IPS-18c (cell line): ENCODE measurements around the gene MFGE8.
"Not testable (repeated sequence)": the region's sequence is repeated elsewhere in the genome, so short reads cannot be mapped to it uniquely, and the experiment has no call there.

Source experiments
- H3K4me3 ChIP-seq: 2 replicates; pipeline ENCODE4 v1.7.0; 2013; ENCODE audit warnings: low read depth, mild to moderate bottlenecking, low read length, moderate library complexity; ENCODE audit not compliant: insufficient read depth
- H3K9me3 ChIP-seq: one replicate; pipeline ENCODE4 v1.6.1; 2013; ENCODE audit warnings: mild to moderate bottlenecking, low read length, moderate library complexity; ENCODE audit not compliant: control insufficient read depth, insufficient read depth

Gene MFGE8

GRCh38 chr15:88913017-88913849 is at the start of gene MFGE8:
TSS of gene MFGE8 (minus strand) at chr15:88913379. CDS start at chr15:88913319, 60 bp downstream.
- Histone ChIP-seq H3K9me3 (no peaks in the 10 kb centered on the region), H3K4me3 (peak within 1 kb of the TSS; percentile 85)

- Histone ChIP-seq H3K4me3 (no peak overlapping the region), H3K9me3 (no peaks in the 10 kb centered on the region)
These were observed 46.3 kb upstream of the MFGE8 start for GRCh38 chr15:88959445-88959844.

- Histone ChIP-seq H3K9me3 (no peaks in the 10 kb centered on the region), H3K4me3 (no peak overlapping the region)
These were observed 43.7 kb upstream of the MFGE8 start for GRCh38 chr15:88956906-88957305.

GRCh38 chr15:88956263-88956662 is 43.1 kb upstream of the MFGE8 start:
- H3K9me3 ChIP-seq: no peaks in the 10 kb centered on the region
- no peak overlapping the region for H3K4me3 ChIP-seq

- Histone ChIP-seq H3K4me3 (no peak overlapping the region), H3K9me3 (no peaks in the 10 kb centered on the region)
These were observed 41.5 kb upstream of the MFGE8 start for GRCh38 chr15:88954431-88955277.

GRCh38 chr15:88950600-88951160 is 37.5 kb upstream of the MFGE8 start:
- H3K9me3 ChIP-seq: no peaks in the 10 kb centered on the region
- H3K4me3 ChIP-seq: no peak overlapping the region

GRCh38 chr15:88949734-88950400 is 36.7 kb upstream of the MFGE8 start:
- no peaks in the 10 kb centered on the region for H3K9me3 ChIP-seq
- no peak overlapping the region for H3K4me3 ChIP-seq

GRCh38 chr15:88940110-88940675 is 27.0 kb upstream of the MFGE8 start:
- Histone ChIP-seq H3K4me3 (no peak overlapping the region), H3K9me3 (peaks cover under 1% of the 10 kb centered on the region)

GRCh38 chr15:88939486-88939806 is 26.3 kb upstream of the MFGE8 start:
- Histone ChIP-seq H3K9me3 (peaks cover 3% of the 10 kb centered on the region), H3K4me3 (no peak overlapping the region)

- H3K9me3 ChIP-seq: peaks cover 3% of the 10 kb centered on the region
These were observed 25.8 kb upstream of the MFGE8 start for GRCh38 chr15:88938802-88939485.

GRCh38 chr15:88934449-88934848 is 21.3 kb upstream of the MFGE8 start:
- H3K4me3 ChIP-seq, H3K9me3 ChIP-seq: not testable (repeated sequence)

More at GRCh38 chr15:88938802-88939485, 25.8 kb upstream of the MFGE8 start:
- no peak overlapping the region for H3K4me3 ChIP-seq

- Histone ChIP-seq H3K9me3 (peaks cover 3% of the 10 kb centered on the region), H3K4me3 (no peak overlapping the region)
These were observed 19.7 kb upstream of the MFGE8 start for GRCh38 chr15:88932875-88933330.

GRCh38 chr15:88932271-88932874 is 19.2 kb upstream of the MFGE8 start:
- peaks cover 3% of the 10 kb centered on the region for H3K9me3 ChIP-seq
- no peak overlapping the region for H3K4me3 ChIP-seq

- Histone ChIP-seq H3K9me3 (peaks cover 3% of the 10 kb centered on the region), H3K4me3 (no peak overlapping the region)
These were observed 17.4 kb upstream of the MFGE8 start for GRCh38 chr15:88930579-88930978.

GRCh38 chr15:88929358-88930098 is 16.3 kb upstream of the MFGE8 start:
- H3K4me3 ChIP-seq: not testable (repeated sequence)

GRCh38 chr15:88928192-88928591 is 15.0 kb upstream of the MFGE8 start:
- H3K9me3 ChIP-seq, H3K4me3 ChIP-seq: not testable (repeated sequence)

More at GRCh38 chr15:88929358-88930098, 16.3 kb upstream of the MFGE8 start:
- not testable (repeated sequence) for H3K9me3 ChIP-seq
